ENCODE measurements around the gene SCAPER. TPM values are rescaled to one million over a fixed set of nuclear protein-coding genes. Genes with fewer than 3 reads are reported as not detected.
A peak's percentile ranks its signal among the peaks of the same experiment; 100 is the strongest.

The SCAPER gene
- total RNA-seq, 1 donor from 2014 or later: 20.8 TPM

GRCh38 chr15:76815421-76815820 lies 89.7 kb downstream of the SCAPER start:
- no peak for DNase-seq (ENCODE audit: low read depth)
- Histone ChIP-seq H3K4me3 (ENCODE audit: low read depth, low read length) (no peak overlapping the region), H3K27me3 (ENCODE audit: control insufficient read depth, insufficient read depth, low read length) (no peaks in the 10 kb centered on the region), H3K36me3 (ENCODE audit: control insufficient read depth, insufficient read depth, low read length) (no peaks in the 10 kb centered on the region)
- TF ChIP-seq CTCF (IDR thresholded peaks at IDR 0.05; ENCODE audit: insufficient read depth, low read length, poor library complexity, severe bottlenecking): no peak

GRCh38 chr15:76812381-76812780 lies 92.8 kb downstream of the SCAPER start:
- no peak for DNase-seq (ENCODE audit: low read depth)
- H3K36me3 ChIP-seq (ENCODE audit: control insufficient read depth, insufficient read depth, low read length): no peaks in the 10 kb centered on the region
- no peak overlapping the region for H3K4me3 ChIP-seq (ENCODE audit: low read depth, low read length)
- H3K27me3 ChIP-seq (ENCODE audit: control insufficient read depth, insufficient read depth, low read length): no peaks in the 10 kb centered on the region
- TF ChIP-seq CTCF (IDR thresholded peaks at IDR 0.05; ENCODE audit: insufficient read depth, low read length, poor library complexity, severe bottlenecking): no peak

- no peak for TF ChIP-seq CTCF (IDR thresholded peaks at IDR 0.05; ENCODE audit: insufficient read depth, low read length, poor library complexity, severe bottlenecking)
- H3K27me3 ChIP-seq (ENCODE audit: control insufficient read depth, insufficient read depth, low read length): no peaks in the 10 kb centered on the region
- no peak overlapping the region for H3K4me3 ChIP-seq (ENCODE audit: low read depth, low read length)
- H3K36me3 ChIP-seq (ENCODE audit: control insufficient read depth, insufficient read depth, low read length): no peaks in the 10 kb centered on the region
- DNase-seq (ENCODE audit: low read depth): no peak
Measured at GRCh38 chr15:76809412-76810103, 95.6 kb downstream of the SCAPER start.

- Histone ChIP-seq H3K4me3 (ENCODE audit: low read depth, low read length) (no peak overlapping the region), H3K27me3 (ENCODE audit: control insufficient read depth, insufficient read depth, low read length) (no peaks in the 10 kb centered on the region), H3K36me3 (ENCODE audit: control insufficient read depth, insufficient read depth, low read length) (no peaks in the 10 kb centered on the region)
- TF ChIP-seq CTCF (IDR thresholded peaks at IDR 0.05; ENCODE audit: insufficient read depth, low read length, poor library complexity, severe bottlenecking): no peak
- no peak for DNase-seq (ENCODE audit: low read depth)
Measured at GRCh38 chr15:76803049-76803571, 102.0 kb downstream of the SCAPER start.

- Histone ChIP-seq H3K36me3 (ENCODE audit: control insufficient read depth, insufficient read depth, low read length) (no peaks in the 10 kb centered on the region), H3K27me3 (ENCODE audit: control insufficient read depth, insufficient read depth, low read length) (no peaks in the 10 kb centered on the region), H3K4me3 (ENCODE audit: low read depth, low read length) (no peak overlapping the region)
- no peak for DNase-seq (ENCODE audit: low read depth)
- TF ChIP-seq CTCF (IDR thresholded peaks at IDR 0.05; ENCODE audit: insufficient read depth, low read length, poor library complexity, severe bottlenecking): no peak
Measured at GRCh38 chr15:76802411-76802810, 102.7 kb downstream of the SCAPER start.

- DNase-seq (ENCODE audit: low read depth): peak; percentile 39
- TF ChIP-seq CTCF (IDR thresholded peaks at IDR 0.05; ENCODE audit: insufficient read depth, low read length, poor library complexity, severe bottlenecking): no peak
Measured at GRCh38 chr15:76799760-76800159, 105.4 kb downstream of the SCAPER start.

More at GRCh38 chr15:76799760-76800159, 105.4 kb downstream of the SCAPER start:
- Histone ChIP-seq H3K27me3 (ENCODE audit: control insufficient read depth, insufficient read depth, low read length) (no peaks in the 10 kb centered on the region), H3K4me3 (ENCODE audit: low read depth, low read length) (no peak overlapping the region), H3K36me3 (ENCODE audit: control insufficient read depth, insufficient read depth, low read length) (no peaks in the 10 kb centered on the region)

Data from kidney epithelial cell (primary cell).